Nephron progenitor cell (in vitro differentiated cells): ENCODE results near the gene KCNMA1.

Experiments
- DNase-seq: peaks from one replicate; pipeline ENCODE4 v3.0.0; 2021
- H3K27ac Mint-ChIP-seq: 2 replicates; pipeline ENCODE4 v1.8.0; 2021; ENCODE audit warnings: mild to moderate bottlenecking, moderate library complexity, mixed read lengths
- H3K27me3 Mint-ChIP-seq: 2 replicates; pipeline ENCODE4 v1.8.0; 2021; ENCODE audit warnings: mild to moderate bottlenecking, low read depth, mixed read lengths; ENCODE audit not compliant: poor library complexity
- H3K36me3 Mint-ChIP-seq: 2 replicates; pipeline ENCODE4 v1.8.0; 2021; ENCODE audit warnings: low read depth, mixed read lengths
- H3K4me1 Mint-ChIP-seq: 2 replicates; pipeline ENCODE4 v1.8.0; 2021; ENCODE audit warnings: mixed read lengths
- H3K4me3 Mint-ChIP-seq: 2 replicates; pipeline ENCODE4 v1.8.0; 2021; ENCODE audit warnings: mild to moderate bottlenecking, moderate library complexity, mixed read lengths
- H3K9me3 Mint-ChIP-seq: 2 replicates; pipeline ENCODE4 v1.8.0; 2021; ENCODE audit warnings: mild to moderate bottlenecking, moderate library complexity, mixed read lengths
- TF ChIP-seq, protein P1 (sequence below): fragments of 200-600 bp; sonication (generic); IDR thresholded peaks from 2 replicates; pipeline ENCODE4 v1.5.0; 2021; ENCODE audit warnings: antibody characterized with exemption

The KCNMA1 gene

DNA sequence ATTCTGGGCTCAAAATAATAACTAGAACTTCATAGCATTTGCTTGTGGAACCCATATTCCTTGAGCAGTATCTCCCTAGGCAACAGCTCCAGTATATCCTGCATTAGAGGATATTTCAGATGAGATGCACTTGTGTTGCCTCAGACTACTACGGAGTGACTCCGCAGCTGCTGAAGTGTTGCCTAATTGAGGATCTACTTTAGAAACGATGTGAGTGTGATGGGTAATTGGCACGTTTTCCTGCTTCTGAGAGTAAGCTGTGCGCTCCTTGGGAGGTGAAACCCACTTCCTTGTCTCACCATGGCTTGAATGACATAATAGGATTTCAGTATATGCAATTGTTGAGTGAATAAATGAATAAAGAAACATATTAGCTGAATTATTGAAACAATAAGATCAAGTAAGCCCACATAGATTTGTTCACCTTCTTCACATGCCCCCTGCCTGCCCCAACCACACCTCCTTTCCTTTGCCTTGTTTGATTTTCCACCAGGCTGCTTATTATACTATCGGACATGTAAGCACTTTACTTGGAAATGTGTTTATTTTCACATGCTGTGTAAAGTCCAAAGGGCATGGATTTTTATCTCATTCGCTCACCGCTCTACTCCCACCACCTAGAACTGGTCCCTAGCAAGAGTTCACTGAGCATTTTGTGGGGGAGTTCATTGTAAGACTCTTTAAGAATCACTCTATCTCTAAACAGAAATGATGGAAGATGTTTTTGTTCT lies 303.8 kb downstream of the KCNMA1 start:
- H3K4me1 Mint-ChIP-seq, result no peaks in the 10 kb centered on the region
- H3K36me3 Mint-ChIP-seq, result no peaks in the 10 kb centered on the region
- peaks cover 14% of the 10 kb centered on the region for H3K27me3 Mint-ChIP-seq
- H3K4me3 Mint-ChIP-seq, result no peak overlapping the region
- TF ChIP-seq, protein P1, sequence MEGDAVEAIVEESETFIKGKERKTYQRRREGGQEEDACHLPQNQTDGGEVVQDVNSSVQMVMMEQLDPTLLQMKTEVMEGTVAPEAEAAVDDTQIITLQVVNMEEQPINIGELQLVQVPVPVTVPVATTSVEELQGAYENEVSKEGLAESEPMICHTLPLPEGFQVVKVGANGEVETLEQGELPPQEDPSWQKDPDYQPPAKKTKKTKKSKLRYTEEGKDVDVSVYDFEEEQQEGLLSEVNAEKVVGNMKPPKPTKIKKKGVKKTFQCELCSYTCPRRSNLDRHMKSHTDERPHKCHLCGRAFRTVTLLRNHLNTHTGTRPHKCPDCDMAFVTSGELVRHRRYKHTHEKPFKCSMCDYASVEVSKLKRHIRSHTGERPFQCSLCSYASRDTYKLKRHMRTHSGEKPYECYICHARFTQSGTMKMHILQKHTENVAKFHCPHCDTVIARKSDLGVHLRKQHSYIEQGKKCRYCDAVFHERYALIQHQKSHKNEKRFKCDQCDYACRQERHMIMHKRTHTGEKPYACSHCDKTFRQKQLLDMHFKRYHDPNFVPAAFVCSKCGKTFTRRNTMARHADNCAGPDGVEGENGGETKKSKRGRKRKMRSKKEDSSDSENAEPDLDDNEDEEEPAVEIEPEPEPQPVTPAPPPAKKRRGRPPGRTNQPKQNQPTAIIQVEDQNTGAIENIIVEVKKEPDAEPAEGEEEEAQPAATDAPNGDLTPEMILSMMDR, result no peak
- no peak for DNase-seq
- H3K9me3 Mint-ChIP-seq, result no peaks in the 10 kb centered on the region
- H3K27ac Mint-ChIP-seq, result no peak overlapping the region

DNA sequence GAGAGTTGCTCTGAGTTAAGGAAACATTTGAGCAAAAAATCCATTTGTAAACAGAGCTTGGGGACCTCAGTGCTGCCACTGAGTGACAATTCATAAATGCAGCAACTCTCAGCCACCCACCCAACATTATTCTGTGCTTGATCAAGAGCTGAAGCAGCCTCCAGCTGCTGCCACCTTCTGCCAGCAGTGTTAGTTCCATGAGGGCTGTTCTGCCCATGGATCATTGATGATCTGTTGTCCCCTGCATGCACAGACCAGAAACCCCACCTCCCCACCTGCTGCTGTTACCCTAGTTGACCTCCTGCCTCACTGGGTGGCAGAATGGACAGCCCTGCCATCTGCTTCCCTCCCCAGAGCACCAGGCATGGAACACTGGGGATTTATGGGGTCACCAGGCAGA lies 305.4 kb downstream of the KCNMA1 start:
- Mint-ChIP-seq H3K27ac (no peak overlapping the region), H3K9me3 (no peaks in the 10 kb centered on the region), H3K4me1 (no peaks in the 10 kb centered on the region), H3K36me3 (no peaks in the 10 kb centered on the region), H3K4me3 (no peak overlapping the region), H3K27me3 (peaks cover 14% of the 10 kb centered on the region)
- TF ChIP-seq, protein P1, result no peak
- DNase-seq, result no peak

DNA sequence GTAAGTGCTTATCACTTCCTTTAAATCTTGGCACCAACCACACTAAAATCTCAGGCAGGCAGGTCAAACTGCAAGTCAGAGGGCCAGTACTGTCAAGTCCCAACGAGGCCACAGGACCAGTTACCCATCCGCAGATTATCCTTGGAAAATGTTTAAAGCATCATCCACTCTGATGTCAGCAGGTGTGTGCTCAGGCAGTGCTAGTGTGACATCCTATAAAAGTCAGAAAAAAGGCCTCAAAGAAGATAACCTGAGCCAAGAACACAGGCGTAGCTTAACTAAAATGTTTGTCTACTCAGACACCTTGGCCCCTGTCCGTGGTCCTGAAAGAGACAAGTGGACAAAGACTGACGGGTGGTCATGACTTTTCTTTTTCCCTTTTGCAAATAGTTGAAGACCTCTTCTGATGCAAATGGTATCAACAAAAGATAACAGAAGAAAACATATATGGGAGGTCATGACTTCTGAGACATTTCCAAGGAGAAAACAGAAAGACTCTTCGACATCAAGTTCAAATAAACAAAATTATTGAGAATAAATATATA lies 309.3 kb downstream of the KCNMA1 start:
- Mint-ChIP-seq H3K4me1 (no peaks in the 10 kb centered on the region), H3K27ac (no peak overlapping the region), H3K27me3 (peaks cover 24% of the 10 kb centered on the region), H3K36me3 (no peaks in the 10 kb centered on the region), H3K4me3 (no peak overlapping the region), H3K9me3 (no peaks in the 10 kb centered on the region)
- DNase-seq, result peak; percentile 87
- TF ChIP-seq, protein P1, result no peak

DNA sequence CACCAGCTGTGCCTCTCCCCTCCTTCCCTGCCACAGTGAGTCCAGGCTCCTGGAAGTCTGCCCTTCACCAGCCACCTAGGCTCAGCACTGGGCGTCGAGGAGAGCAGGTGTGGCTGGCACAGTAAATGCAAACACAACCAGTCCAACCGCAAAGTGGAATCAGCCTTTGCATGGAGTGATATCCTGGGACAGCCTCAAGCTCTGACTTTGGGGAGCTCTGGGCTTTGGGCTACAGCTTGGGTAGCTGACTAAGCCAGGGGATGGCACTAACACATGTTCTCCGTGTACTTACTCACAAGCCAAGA lies 312.4 kb downstream of the KCNMA1 start:
- H3K27me3 Mint-ChIP-seq, result peaks cover 14% of the 10 kb centered on the region
- TF ChIP-seq, protein P1, result no peak
- H3K9me3 Mint-ChIP-seq, result no peaks in the 10 kb centered on the region

DNA sequence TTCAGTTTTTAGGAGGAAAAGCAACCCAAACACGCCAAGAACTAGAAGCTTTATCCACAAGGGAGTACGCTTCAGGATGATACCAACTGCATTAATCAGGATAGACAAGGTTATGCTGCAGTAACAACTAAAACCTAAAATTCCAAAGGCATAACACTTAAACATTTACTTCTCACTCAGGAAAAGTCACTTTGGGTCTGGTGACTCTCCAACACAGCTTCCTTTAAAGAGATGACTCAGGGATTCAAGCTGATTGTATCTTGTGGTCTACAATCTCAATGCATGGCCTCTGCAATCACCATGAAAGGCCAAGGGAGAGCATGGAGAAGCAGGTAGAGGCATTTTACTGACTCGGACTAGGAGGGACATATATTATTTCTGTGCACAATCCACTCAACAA lies 315.8 kb downstream of the KCNMA1 start:
- Mint-ChIP-seq H3K27me3 (peaks cover 22% of the 10 kb centered on the region), H3K9me3 (no peaks in the 10 kb centered on the region), H3K27ac (no peak overlapping the region), H3K4me3 (no peak overlapping the region), H3K4me1 (no peaks in the 10 kb centered on the region), H3K36me3 (no peaks in the 10 kb centered on the region)
- DNase-seq, result no peak
- TF ChIP-seq, protein P1, result no peak

More for the DNA sequence above, 312.4 kb downstream of the KCNMA1 start:
- Mint-ChIP-seq H3K4me3 (no peak overlapping the region), H3K36me3 (no peaks in the 10 kb centered on the region), H3K4me1 (no peaks in the 10 kb centered on the region), H3K27ac (no peak overlapping the region)
- DNase-seq, result no peak

DNA sequence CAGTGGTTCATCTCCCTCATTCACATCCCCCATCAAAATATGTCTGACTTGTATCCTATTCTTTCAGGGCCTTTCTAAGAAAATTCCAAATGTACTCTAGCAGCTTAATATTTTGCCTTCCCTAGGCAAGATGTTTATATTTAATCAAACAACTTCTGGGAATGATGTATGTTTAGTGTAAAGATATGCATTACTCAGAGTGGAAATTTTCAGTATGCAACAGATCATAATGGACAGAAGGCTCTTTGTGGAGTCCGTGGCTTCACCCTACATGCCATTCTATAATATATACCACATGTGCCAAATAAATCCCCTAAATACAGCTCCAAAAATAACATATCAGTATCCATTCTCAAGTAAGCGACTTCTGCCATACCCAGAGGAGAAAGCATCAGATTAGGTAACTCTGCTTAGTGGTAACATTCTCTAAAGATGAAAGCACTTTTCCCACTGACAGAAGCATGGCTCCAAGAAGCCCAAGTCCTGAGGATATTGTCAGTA lies 316.6 kb downstream of the KCNMA1 start:
- DNase-seq, result no peak
- no peaks in the 10 kb centered on the region for H3K4me1 Mint-ChIP-seq
- no peak overlapping the region for H3K4me3 Mint-ChIP-seq
- no peaks in the 10 kb centered on the region for H3K9me3 Mint-ChIP-seq
- H3K27me3 Mint-ChIP-seq, result peaks cover 22% of the 10 kb centered on the region
- H3K36me3 Mint-ChIP-seq, result no peaks in the 10 kb centered on the region
- H3K27ac Mint-ChIP-seq, result no peak overlapping the region
- TF ChIP-seq, protein P1, result no peak
